Stomach (tissue), 4 donors: ENCODE measurements around the gene RING1.

Source experiments
- POLR2A ChIP-seq, 4 donors: fragments of 450-650 bp; IDR thresholded peaks; one replicate each; pipeline ENCODE4 v1.6.1; 2016; ENCODE audit warnings: antibody characterized with exemption in 4 of 4, control low read depth in 2 of 4, mild to moderate bottlenecking in 1 of 4, moderate library complexity in 1 of 4
- TF ChIP-seq, protein P1 (sequence below), 7 experiments: fragments of 450-650 bp in 4 of 7; fragments of 200-600 bp in 3 of 7; sonication (generic) in 3 of 7; IDR thresholded peaks; one replicate each; pipeline ENCODE4 v1.5.1; 2016 to 2019; ENCODE audit warnings: antibody characterized with exemption in 7 of 7, control low read depth in 2 of 7, mild to moderate bottlenecking in 1 of 7

DNA sequence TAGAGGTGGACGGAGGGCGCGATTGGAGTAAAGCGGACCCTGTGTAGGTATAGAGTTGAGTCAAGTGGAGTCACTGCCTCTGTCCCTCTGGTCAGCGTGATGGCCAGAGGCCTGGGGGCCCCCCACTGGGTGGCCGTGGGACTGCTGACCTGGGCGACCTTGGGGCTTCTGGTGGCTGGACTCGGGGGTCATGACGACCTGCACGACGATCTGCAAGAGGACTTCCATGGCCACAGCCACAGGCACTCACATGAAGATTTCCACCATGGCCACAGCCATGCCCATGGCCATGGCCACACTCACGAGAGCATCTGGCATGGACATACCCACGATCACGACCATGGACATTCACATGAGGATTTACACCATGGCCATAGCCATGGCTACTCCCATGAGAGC, 7.2 kb upstream of the RING1 start:
- TF ChIP-seq, protein P1, sequence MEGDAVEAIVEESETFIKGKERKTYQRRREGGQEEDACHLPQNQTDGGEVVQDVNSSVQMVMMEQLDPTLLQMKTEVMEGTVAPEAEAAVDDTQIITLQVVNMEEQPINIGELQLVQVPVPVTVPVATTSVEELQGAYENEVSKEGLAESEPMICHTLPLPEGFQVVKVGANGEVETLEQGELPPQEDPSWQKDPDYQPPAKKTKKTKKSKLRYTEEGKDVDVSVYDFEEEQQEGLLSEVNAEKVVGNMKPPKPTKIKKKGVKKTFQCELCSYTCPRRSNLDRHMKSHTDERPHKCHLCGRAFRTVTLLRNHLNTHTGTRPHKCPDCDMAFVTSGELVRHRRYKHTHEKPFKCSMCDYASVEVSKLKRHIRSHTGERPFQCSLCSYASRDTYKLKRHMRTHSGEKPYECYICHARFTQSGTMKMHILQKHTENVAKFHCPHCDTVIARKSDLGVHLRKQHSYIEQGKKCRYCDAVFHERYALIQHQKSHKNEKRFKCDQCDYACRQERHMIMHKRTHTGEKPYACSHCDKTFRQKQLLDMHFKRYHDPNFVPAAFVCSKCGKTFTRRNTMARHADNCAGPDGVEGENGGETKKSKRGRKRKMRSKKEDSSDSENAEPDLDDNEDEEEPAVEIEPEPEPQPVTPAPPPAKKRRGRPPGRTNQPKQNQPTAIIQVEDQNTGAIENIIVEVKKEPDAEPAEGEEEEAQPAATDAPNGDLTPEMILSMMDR (IDR thresholded peaks at IDR 0.05): no peak
- TF ChIP-seq POLR2A (IDR thresholded peaks at IDR 0.05): no peak
